OCI-LY7 (cell line): Measurements from ENCODE around the gene TP53AIP1.

Source experiments
- CTCF ChIP-seq: fragments of 200-600 bp; sonication (generic); conservative IDR thresholded peaks from 2 replicates; pipeline ENCODE4 v1.5.1; 2014; ENCODE audit warnings: mild to moderate bottlenecking, antibody characterized with exemption, low read length, moderate library complexity, mixed read lengths
- EZH2phosphoT487 ChIP-seq: fragments of 200-600 bp; sonication (generic); IDR thresholded peaks from 2 replicates; pipeline ENCODE4 v1.6.1; 2018; ENCODE audit warnings: low read depth, borderline replicate concordance, mild to moderate bottlenecking, mixed run types, antibody characterized with exemption, low read length, moderate library complexity, mixed read lengths

GRCh38 chr11:128948583-128948982 is 5.9 kb upstream of the TP53AIP1 start:
- TF ChIP-seq CTCF, result 0 out of 2 replicates have a peak, but pooled peaks have one; percentile 26
- no peak for TF ChIP-seq EZH2phosphoT487
